HepG2 (cell line): ENCODE data around the gene NEMP2. TPM values are rescaled to one million over a fixed set of nuclear protein-coding genes. Genes with fewer than 3 reads are reported as not detected.

Experiments used
- ADNP ChIP-seq: sonication (generic); formaldehyde crosslinking; IDR thresholded peaks from 2 replicates; pipeline ENCODE4 v1.4.0; 2020; ENCODE audit warnings: missing genetic modification reagents
- ATF7 ChIP-seq, 2 experiments: fragments of 450-650 bp in 1 of 2; sonication (generic) in 1 of 2; formaldehyde crosslinking in 1 of 2; IDR thresholded peaks; 2 replicates each; pipeline versions ENCODE4 v1.4.0 to v1.6.1; 2016 to 2020; ENCODE audit warnings: antibody characterized with exemption in 1 of 2, mild to moderate bottlenecking in 1 of 2, missing genetic modification reagents in 1 of 2
- FOXK2 ChIP-seq: fragments of 450-650 bp; IDR thresholded peaks from 2 replicates; pipeline ENCODE4 v1.6.1; 2016
- FOXO4 ChIP-seq: sonication (generic); formaldehyde crosslinking; conservative IDR thresholded peaks from 2 replicates; pipeline ENCODE4 v1.8.1; 2023; ENCODE audit warnings: missing genetic modification reagents
- KLF13 ChIP-seq: sonication (generic); formaldehyde crosslinking; IDR thresholded peaks from 2 replicates; pipeline ENCODE4 v1.4.0; 2020; ENCODE audit warnings: mild to moderate bottlenecking, missing genetic modification reagents
- KMT2B ChIP-seq: IDR thresholded peaks from 2 replicates; pipeline ENCODE4 v1.6.1; 2016; ENCODE audit warnings: missing genetic modification reagents, missing compliant biosample characterization
- LCORL ChIP-seq, 2 experiments: fragments of 450-650 bp in 1 of 2; sonication (generic) in 1 of 2; formaldehyde crosslinking in 1 of 2; IDR thresholded peaks; 2 replicates each; pipeline versions ENCODE4 v1.5.0 to v1.6.1; 2017 to 2020; ENCODE audit warnings: antibody characterized with exemption in 1 of 2, missing genetic modification reagents in 1 of 2
- MBNL3 ChIP-seq: fragments of 250-450 bp; sonication (Bioruptor Pico); conservative IDR thresholded peaks from 2 replicates; pipeline ENCODE4 v1.8.0; 2022; ENCODE audit warnings: mild to moderate bottlenecking, inconsistent platforms
- MIER2 ChIP-seq: IDR thresholded peaks from 2 replicates; pipeline ENCODE4 v1.6.1; 2016; ENCODE audit warnings: missing biosample characterization, missing genetic modification reagents
- PAX8 ChIP-seq: sonication (generic); formaldehyde crosslinking; IDR thresholded peaks from 2 replicates; pipeline ENCODE4 v1.8.0; 2022; ENCODE audit warnings: mild to moderate bottlenecking, missing genetic modification reagents, borderline replicate concordance
- POLR2A ChIP-seq, 2 experiments: IDR thresholded peaks; 2 replicates each; pipeline ENCODE4 v1.6.1; 2011; ENCODE audit warnings: low read depth in 2 of 2, low read length in 2 of 2, mild to moderate bottlenecking in 1 of 2, moderate library complexity in 1 of 2; ENCODE audit not compliant: insufficient read depth in 1 of 2
- PRDM15 ChIP-seq: sonication (generic); formaldehyde crosslinking; IDR thresholded peaks from 2 replicates; pipeline ENCODE4 v1.4.0; 2020; ENCODE audit warnings: missing genetic modification reagents
- TCF7 ChIP-seq: sonication (generic); IDR thresholded peaks from 2 replicates; pipeline ENCODE4 v1.6.1; 2016; ENCODE audit warnings: antibody characterized with exemption, low read depth
- ZBTB4 ChIP-seq: sonication (generic); formaldehyde crosslinking; IDR thresholded peaks from 2 replicates; pipeline ENCODE4 v1.4.0; 2020; ENCODE audit warnings: missing genetic modification reagents, mild to moderate bottlenecking, borderline replicate concordance
- ZNF513 ChIP-seq: sonication (generic); formaldehyde crosslinking; conservative IDR thresholded peaks from 2 replicates; pipeline ENCODE4 v1.5.0; 2020; ENCODE audit warnings: missing genetic modification reagents
- ZNF691 ChIP-seq: sonication (generic); formaldehyde crosslinking; IDR thresholded peaks from 2 replicates; pipeline ENCODE4 v1.4.0; 2020; ENCODE audit warnings: missing genetic modification reagents, low read depth, mild to moderate bottlenecking, borderline replicate concordance
- ZNF792 ChIP-seq: IDR thresholded peaks from 2 replicates; pipeline ENCODE4 v1.6.1; 2016
- ZNF879 ChIP-seq: sonication (generic); formaldehyde crosslinking; IDR thresholded peaks from 2 replicates; pipeline ENCODE4 v1.8.1; 2023; ENCODE audit warnings: missing genetic modification reagents
- polyA plus RNA-seq, 8 experiments: library from polyadenylated mRNA; depleted of rRNA in 3 of 8; stranded (reverse) in 7 of 8; unstranded in 1 of 8; fragments of >200 nt; fragmentation: Illumina TruSeq in 4 of 8; extraction: Trizol in 4 of 8; gene quantifications; 2 replicates each; pipeline versions ENCODE4 v1.2.1 to v1.2.3, GENCODE V29; 2011 to 2016; ENCODE audit warnings: low read depth in 4 of 8, missing spikeins in 1 of 8, mixed read lengths in 1 of 8; ENCODE audit not compliant: insufficient read depth in 1 of 8
- total RNA-seq, 5 experiments: library from RNA; depleted of rRNA; stranded (reverse); fragments of >200 nt; fragmentation: Illumina TruSeq; extraction: Trizol; gene quantifications; 2 replicates each; pipeline ENCODE4 v1.2.3, GENCODE V29; 2016; ENCODE audit warnings: low read depth in 1 of 5

The NEMP2 gene
- total and polyA plus RNA-seq, 2 of the 13 experiments (the other 11 are each of a cell fraction or from before 2014, with no cell fraction given), result 2.4 to 9.8 TPM

GRCh38 chr2:190534310-190535120 is at the start of gene NEMP2 (continued):
- no peak for TF ChIP-seq PRDM15 (CRISPR knock-in tag)
- TF ChIP-seq LCORL (IDR thresholded peaks at IDR 0.05), result 0 out of 2 replicates have a peak, but pooled peaks have one; percentile 37
- TF ChIP-seq LCORL (CRISPR knock-in tag; IDR thresholded peaks at IDR 0.05), result peak; percentile 78
- TF ChIP-seq ATF7 (IDR thresholded peaks at IDR 0.05), result no peak
- TF ChIP-seq ATF7 (CRISPR knock-in tag; IDR thresholded peaks at IDR 0.05), result peak; percentile 90
- peak; percentile 95; the same call in 1 of the 2 replicates for TF ChIP-seq ZNF879 (CRISPR knock-in tag)
- no peak for TF ChIP-seq FOXO4 (CRISPR knock-in tag)
- no peak for TF ChIP-seq MBNL3
- TF ChIP-seq ZNF691 (CRISPR knock-in tag), result peak; percentile 95; the same call in 1 of the 2 replicates
- peak; percentile 90 for TF ChIP-seq POLR2A (IDR thresholded peaks at IDR 0.05; ENCODE audit: insufficient read depth in 1 of 2, low read depth in 2 of 2, low read length in 2 of 2)
- TF ChIP-seq ZNF792 (CRISPR knock-in tag), result peak; percentile 92; the same call in 1 of the 2 replicates
- TF ChIP-seq ZBTB4 (CRISPR knock-in tag), result no peak; the same call in 1 of the 2 replicates
- TF ChIP-seq KLF13 (CRISPR knock-in tag), result no peak
- peak; percentile 59; the same call in 1 of the 2 replicates for TF ChIP-seq ADNP (CRISPR knock-in tag)
- TF ChIP-seq FOXK2, result no peak
- 0 out of 2 replicates have a peak, but pooled peaks have one; percentile 54 for TF ChIP-seq ZNF513
- no peak for TF ChIP-seq MIER2 (CRISPR knock-in tag)
- peak; percentile 93; the same call in 1 of the 2 replicates for TF ChIP-seq PAX8 (CRISPR knock-in tag)
- TF ChIP-seq KMT2B (CRISPR knock-in tag), result peak; percentile 94
- TF ChIP-seq TCF7, result no peak
